CD4-positive, alpha-beta T cell treated with Interleukin-6 for 4 hours (primary cell): ENCODE results near the gene PBX3.

Source experiments
- DNase-seq: peaks from one replicate; pipeline ENCODE4 v3.0.0-alpha.2; 2020; ENCODE audit warnings: mixed read lengths

Gene PBX3

GRCh38 chr9:126000256-126000655, 253.1 kb downstream of the PBX3 start:
- no peak for DNase-seq

- DNase-seq, result no peak
Measured at GRCh38 chr9:126000731-126001580, 253.8 kb downstream of the PBX3 start.

- no peak for DNase-seq
Measured at GRCh38 chr9:126001581-126002225, 254.5 kb downstream of the PBX3 start.

- no peak for DNase-seq
Measured at GRCh38 chr9:126002476-126003350, 255.5 kb downstream of the PBX3 start.

- DNase-seq, result no peak
Measured at GRCh38 chr9:126009047-126009446, 261.9 kb downstream of the PBX3 start.

- DNase-seq, result no peak
Measured at GRCh38 chr9:126014726-126015125, 267.6 kb downstream of the PBX3 start.

GRCh38 chr9:126015424-126015823, 268.3 kb downstream of the PBX3 start:
- no peak for DNase-seq

GRCh38 chr9:126016579-126017290, 269.6 kb downstream of the PBX3 start:
- no peak for DNase-seq
